Activated T-helper 17 cell treated with anti-CD3 and anti-CD28 coated beads, Interleukin-2, amount 50 U/mL, for 72 hours (primary cell): Measurements from ENCODE around the gene RPS6KB2. TPM values are rescaled to one million over a fixed set of nuclear protein-coding genes. Genes with fewer than 3 reads are reported as not detected.

Experiments used
- ATAC-seq: fragments of 150-1000 bp; cut with Tn5 transposase; replicated peaks from 2 replicates; pipeline ENCODE4 v1.10.0; 2021; ENCODE audit warnings: mild to moderate bottlenecking, moderate library complexity
- H3K27ac Mint-ChIP-seq: one replicate; pipeline ENCODE4 v1.8.0; 2022; ENCODE audit warnings: mixed read lengths
- H3K27me3 Mint-ChIP-seq: one replicate; pipeline ENCODE4 v1.8.0; 2022; ENCODE audit warnings: mixed read lengths
- H3K36me3 Mint-ChIP-seq: one replicate; pipeline ENCODE4 v1.8.0; 2022; ENCODE audit warnings: low read depth, mild to moderate bottlenecking, mixed read lengths
- H3K4me1 Mint-ChIP-seq: one replicate; pipeline ENCODE4 v1.8.0; 2022; ENCODE audit warnings: mixed read lengths
- H3K4me3 Mint-ChIP-seq: one replicate; pipeline ENCODE4 v1.8.0; 2022; ENCODE audit warnings: mild to moderate bottlenecking, mixed read lengths
- H3K9me3 Mint-ChIP-seq: one replicate; pipeline ENCODE4 v1.8.0; 2022; ENCODE audit warnings: mixed read lengths
- total RNA-seq, 2 donors: library from RNA; stranded (reverse); gene quantifications; one replicate each; pipeline ENCODE4 v1.2.3, GENCODE V29; 2022

The RPS6KB2 gene
- 10 to 100 TPM; 62.3 to 63.0 TPM for total RNA-seq

DNA sequence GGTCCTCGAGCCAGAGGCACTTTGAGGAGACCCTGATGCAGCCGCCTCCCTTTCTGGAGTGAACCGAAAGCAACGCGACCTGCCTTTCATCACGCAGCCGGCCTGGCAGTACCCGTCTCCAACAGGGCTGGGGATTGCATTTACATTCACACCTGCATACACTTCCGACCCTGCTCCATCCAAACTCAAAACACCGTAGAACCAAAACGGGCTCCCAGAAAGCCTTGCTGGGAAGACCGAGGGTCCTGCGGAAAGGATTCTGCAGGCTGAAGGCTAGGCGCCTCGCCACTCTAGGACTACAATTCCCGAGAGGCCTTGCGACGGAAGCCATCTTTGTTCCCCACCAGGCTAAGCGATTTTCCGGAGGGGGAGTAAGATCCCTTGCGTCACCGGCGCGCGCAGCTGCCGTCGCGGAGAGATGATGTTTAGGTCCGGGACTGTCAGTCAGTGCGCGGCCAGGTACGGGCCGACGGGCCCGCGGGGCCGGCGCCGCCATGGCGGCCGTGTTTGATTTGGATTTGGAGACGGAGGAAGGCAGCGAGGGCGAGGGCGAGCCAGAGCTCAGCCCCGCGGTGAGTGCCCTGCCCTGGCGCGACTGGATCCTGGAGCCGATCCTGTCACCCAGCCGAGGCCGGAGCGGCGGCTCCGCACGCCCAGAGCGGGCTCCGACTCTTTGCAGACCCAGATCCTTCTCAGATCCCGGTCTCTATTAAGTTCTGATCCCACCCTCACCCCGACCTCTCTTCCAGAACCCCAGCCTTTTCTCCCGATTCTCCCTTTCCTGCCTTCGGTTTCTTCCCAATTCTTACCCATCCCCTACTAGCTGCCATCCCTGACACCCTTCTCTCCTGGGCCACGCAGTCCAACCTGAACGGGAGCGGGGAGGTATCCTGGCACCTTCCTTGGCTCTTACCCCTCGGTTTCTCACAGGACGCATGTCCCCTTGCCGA, at the start of gene RPS6KB2:
Gene RPS6KB2, plus strand, starts transcription at position 443 of the 950 bp plus-strand sequence. Its CDS starts 52 bp downstream, at position 495.
- H3K4me1 Mint-ChIP-seq = peaks cover 7% of the 10 kb centered on the region
- peak; percentile 85 for ATAC-seq
- H3K36me3 Mint-ChIP-seq = peaks cover 53% of the 10 kb centered on the region
- no peaks in the 10 kb centered on the region for H3K9me3 Mint-ChIP-seq
- H3K27ac Mint-ChIP-seq = peak within 1 kb of the TSS; percentile 96
- no peaks in the 10 kb centered on the region for H3K27me3 Mint-ChIP-seq
- H3K4me3 Mint-ChIP-seq = peak within 1 kb of the TSS; percentile 92

DNA sequence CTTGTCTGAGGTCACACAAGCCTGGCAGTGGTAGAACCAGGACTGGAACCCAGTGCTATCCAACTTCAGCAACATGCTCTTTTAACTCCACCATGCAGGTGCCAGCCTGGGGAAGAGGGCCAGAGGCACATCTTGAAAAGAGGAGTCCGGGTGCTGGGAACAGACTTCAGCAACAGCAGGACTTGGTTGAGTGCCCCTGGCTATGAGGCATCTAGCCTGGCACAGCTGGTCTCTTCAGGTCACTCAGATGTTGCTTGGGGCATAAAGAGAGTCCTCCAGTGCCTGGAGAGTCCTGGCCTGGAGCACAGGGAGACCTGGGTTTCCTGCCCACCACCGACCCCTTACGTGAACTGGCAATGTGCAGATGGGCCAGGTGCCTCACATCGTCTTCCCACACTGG, 49.8 kb upstream of the RPS6KB2 start:
- H3K4me3 Mint-ChIP-seq = no peak overlapping the region
- no peaks in the 10 kb centered on the region for H3K9me3 Mint-ChIP-seq
- no peaks in the 10 kb centered on the region for H3K27me3 Mint-ChIP-seq
- H3K36me3 Mint-ChIP-seq = no peaks in the 10 kb centered on the region
- H3K27ac Mint-ChIP-seq = peak overlapping the region; percentile 7
- peaks cover 13% of the 10 kb centered on the region for H3K4me1 Mint-ChIP-seq
- no peak for ATAC-seq

DNA sequence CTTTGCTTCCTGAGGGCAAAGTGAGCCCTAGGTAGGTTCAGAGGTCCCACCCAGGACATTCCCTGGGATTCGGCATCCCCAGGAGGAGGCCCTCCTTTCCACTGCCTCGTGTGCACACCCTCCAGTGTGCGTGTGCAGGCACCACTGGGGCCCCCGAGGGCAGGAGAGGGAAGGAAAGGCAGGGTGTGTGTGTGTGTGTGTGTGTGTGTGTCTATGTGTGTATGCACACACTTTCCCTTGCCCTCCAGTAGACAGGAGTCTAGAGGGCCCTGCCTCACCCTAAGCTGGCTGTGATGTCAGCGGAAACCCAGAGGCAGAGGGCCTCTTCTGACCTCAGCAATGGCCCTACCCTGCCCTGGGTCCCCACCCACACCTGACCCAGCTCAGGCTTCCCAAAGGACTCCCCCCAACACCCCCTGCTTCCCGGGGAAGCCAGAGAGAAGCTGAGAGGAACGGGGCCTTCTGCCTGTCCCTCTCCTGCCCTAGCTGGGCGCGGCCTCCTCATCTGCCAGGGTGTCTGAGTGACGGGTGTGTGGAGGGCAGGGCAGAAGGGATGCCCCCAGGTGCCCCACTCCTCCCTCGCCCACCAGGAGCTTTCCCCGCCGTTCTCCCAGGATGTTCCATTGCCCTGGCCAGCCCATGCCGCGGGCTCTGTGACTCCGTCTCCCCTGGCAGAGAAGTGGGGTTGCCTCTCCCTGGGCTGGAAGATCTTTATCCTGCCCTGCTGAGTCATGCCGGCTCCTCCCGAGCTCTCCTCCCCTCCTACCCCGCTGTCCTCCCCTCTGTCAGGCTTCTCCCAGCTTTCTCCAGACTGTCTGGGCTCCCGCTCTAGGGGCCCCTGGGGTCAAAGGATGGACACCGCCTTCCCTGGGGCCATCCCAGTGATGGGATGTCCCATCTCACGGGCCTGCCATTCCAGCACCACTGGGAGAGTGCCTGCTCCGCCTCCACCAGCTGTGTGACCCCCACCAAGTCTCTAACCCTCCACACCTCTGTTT, 48.9 kb upstream of the RPS6KB2 start:
- Mint-ChIP-seq H3K27me3 (no peaks in the 10 kb centered on the region), H3K9me3 (no peaks in the 10 kb centered on the region), H3K27ac (peak overlapping the region; percentile 7), H3K4me3 (no peak overlapping the region), H3K4me1 (peaks cover 7% of the 10 kb centered on the region), H3K36me3 (no peaks in the 10 kb centered on the region)
- ATAC-seq = no peak

DNA sequence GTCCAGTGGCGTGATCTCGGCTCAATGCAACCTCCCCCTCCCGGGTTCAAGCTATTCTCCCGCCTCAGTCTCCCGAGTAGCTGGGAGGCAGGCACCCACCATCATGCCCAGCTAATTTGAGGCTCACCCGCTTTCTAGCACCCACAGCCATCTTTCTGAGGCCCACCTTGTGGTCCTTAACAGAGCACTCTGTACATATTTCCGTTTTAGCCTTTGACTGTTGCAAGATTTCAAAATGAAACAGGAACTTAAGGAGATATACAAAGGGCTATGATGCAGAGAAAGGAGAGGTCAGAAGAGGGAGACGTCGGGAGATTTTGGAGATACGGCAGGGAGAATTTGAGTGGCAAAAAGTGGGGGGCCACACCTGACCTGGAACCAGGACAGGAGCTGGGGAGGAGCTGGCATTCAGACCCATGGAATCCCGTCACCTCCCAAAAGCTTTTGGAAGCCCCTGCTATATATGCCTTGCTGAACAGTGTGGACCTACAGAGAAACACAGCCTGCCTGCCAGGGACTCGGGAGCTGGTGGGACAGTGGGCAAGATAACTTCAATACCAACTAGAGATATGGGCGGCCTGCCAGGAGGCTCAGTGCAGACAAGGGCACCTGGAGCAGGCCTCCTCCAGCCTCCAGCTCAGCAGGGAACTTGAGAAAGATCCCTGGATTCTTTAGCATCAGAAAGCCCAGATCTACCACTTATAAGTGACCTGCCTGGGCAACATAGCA, 46.9 kb upstream of the RPS6KB2 start:
- H3K27me3 Mint-ChIP-seq = no peaks in the 10 kb centered on the region
- H3K4me1 Mint-ChIP-seq = peaks cover 5% of the 10 kb centered on the region

DNA sequence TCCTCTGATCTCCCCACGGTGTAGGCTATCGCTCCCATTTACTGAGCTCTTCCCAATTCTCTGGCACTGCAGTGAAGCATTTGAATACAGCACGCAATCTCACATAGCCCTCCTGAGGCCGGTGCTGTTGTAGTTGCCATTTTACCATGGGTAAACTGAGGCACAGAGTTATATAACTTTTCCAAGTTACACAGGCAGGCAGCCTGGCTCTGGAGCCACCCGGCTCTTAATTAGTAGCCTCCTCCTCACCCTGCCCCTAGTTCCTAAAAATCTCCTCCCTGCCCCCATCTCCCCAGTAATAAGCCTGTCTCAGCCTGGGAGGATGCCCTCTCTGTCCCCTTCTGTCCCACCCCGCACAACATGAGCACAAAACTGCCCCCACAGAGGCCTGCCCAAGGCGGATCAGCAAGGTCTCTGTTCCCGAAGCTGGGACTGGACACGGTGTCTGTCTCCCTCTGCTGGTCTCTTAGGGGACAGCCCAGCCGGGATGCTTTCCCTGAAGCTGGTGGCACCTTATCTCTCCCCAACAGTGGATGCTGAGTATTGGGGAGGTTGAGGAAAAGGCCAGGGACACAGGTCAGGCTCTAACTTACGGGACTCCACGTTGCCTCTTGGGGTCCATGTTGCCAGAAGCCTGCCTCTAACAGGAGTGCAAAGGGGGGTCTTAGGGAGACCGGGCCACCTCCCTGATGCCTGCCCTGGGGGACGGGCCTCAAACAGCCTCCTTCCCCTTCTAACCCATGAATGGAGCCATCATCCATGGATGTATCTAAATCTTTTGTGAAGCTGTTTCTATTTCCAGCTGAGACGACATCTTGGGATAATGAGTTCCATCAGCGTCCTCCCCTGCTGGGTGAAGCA, 45.8 kb upstream of the RPS6KB2 start:
- peak overlapping the region; percentile 6 for H3K27ac Mint-ChIP-seq
- no peaks in the 10 kb centered on the region for H3K9me3 Mint-ChIP-seq
- no peak overlapping the region for H3K4me3 Mint-ChIP-seq
- ATAC-seq = peak; percentile 97
- H3K36me3 Mint-ChIP-seq = no peaks in the 10 kb centered on the region
- no peaks in the 10 kb centered on the region for H3K27me3 Mint-ChIP-seq
- peaks cover 5% of the 10 kb centered on the region for H3K4me1 Mint-ChIP-seq

More for the DNA sequence above, 46.9 kb upstream of the RPS6KB2 start:
- no peak for ATAC-seq
- H3K36me3 Mint-ChIP-seq = no peaks in the 10 kb centered on the region
- H3K9me3 Mint-ChIP-seq = no peaks in the 10 kb centered on the region
- no peak overlapping the region for H3K27ac Mint-ChIP-seq
- H3K4me3 Mint-ChIP-seq = no peak overlapping the region

DNA sequence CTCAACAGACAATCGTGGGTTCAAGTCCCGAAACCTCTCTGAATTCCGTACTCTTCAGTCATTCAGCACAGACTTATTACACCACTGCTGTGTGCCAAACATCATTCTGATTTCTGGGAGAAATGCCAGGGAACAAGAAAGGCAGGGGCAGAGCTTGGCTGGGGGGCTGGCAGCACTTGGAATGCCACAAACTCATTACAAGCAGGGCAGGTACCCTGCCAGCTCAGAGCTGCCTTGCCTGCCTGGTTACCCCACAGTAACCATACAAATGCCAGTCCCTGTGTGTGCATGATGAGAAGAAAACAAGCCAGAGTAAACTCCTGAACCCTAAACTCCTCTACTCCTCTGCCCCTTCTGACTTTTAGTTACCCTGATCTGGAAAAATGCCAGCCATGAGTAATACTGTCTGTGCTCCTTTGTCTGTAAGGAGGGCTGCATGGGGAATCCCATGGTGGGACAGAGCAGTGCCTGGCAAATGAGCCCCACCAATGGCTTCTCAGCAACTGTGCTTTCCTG, 43.4 kb upstream of the RPS6KB2 start:
- no peak overlapping the region for H3K4me3 Mint-ChIP-seq
- H3K9me3 Mint-ChIP-seq = no peaks in the 10 kb centered on the region
- ATAC-seq = no peak
- H3K27ac Mint-ChIP-seq = no peak overlapping the region
- H3K4me1 Mint-ChIP-seq = peaks cover 15% of the 10 kb centered on the region
- no peaks in the 10 kb centered on the region for H3K27me3 Mint-ChIP-seq
- no peaks in the 10 kb centered on the region for H3K36me3 Mint-ChIP-seq

DNA sequence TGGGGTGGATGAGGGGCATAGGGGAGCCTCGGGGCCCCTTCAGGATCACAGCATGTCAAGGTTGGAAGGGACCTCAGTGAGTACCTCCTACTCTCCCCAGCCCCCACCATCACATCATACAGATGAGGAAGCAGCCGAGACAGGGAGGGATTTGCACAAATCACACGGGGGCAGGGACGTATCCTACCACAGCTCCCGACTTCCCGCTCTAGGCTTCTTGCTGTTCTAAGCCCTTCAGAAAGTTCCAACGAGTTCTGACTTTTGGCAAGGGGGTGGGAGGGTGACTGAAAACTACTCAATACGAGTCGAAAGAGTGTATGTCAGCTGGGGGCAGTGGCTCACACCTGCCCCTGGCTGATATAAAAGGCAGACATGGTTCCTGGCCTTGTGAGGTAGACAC, 41.2 kb upstream of the RPS6KB2 start:
- H3K36me3 Mint-ChIP-seq = no peaks in the 10 kb centered on the region
- peaks cover 15% of the 10 kb centered on the region for H3K4me1 Mint-ChIP-seq
- H3K4me3 Mint-ChIP-seq = no peak overlapping the region
- no peaks in the 10 kb centered on the region for H3K9me3 Mint-ChIP-seq
- no peak for ATAC-seq
- H3K27me3 Mint-ChIP-seq = no peaks in the 10 kb centered on the region
- no peak overlapping the region for H3K27ac Mint-ChIP-seq

DNA sequence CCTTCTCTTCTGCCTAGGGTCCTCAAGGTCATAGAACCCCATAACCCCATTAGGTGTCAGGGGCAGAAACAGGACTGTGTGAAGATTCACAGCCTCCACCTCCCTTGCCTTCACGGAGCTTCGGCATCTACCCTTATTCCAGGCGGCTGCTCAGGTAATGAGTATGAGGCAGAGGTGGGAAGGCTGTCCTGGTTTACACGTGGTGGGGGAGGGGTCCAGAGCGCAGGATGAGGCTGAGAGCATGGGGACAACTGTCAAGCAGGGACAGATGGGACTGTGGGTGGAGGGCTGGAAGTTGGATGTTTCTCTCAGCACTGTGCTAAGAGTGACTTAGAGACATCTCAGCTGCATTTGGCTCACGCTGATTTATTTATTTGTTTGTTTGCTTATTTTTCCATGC, 40.8 kb upstream of the RPS6KB2 start:
- Mint-ChIP-seq H3K27ac (no peak overlapping the region), H3K4me3 (no peak overlapping the region), H3K27me3 (no peaks in the 10 kb centered on the region), H3K4me1 (peaks cover 13% of the 10 kb centered on the region), H3K9me3 (no peaks in the 10 kb centered on the region), H3K36me3 (peaks cover 4% of the 10 kb centered on the region)
- no peak for ATAC-seq

DNA sequence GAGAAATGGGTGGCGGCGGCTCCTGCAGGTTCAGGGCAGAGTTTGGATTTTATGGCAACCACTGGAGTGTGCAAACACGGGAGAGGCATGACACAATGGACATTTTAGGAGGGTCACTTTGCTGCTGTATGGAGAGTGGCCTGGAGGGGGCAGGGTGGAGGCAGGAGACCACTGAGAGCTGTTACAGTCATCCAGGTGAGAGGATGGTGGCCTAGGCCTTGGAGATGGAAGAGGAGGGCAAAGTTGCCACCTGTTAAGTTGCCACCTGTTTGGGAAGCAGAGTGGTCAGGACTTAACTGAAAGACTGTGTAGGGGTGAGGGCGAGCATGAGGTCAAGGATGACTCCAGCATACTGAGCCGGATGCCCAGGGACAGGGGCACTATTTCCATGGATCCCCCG, 38.8 kb upstream of the RPS6KB2 start:
- ATAC-seq = peak; percentile 58
- Mint-ChIP-seq H3K4me3 (peak overlapping the region; percentile 70), H3K9me3 (no peaks in the 10 kb centered on the region), H3K27me3 (no peaks in the 10 kb centered on the region), H3K27ac (peak overlapping the region; percentile 74), H3K36me3 (peaks cover 18% of the 10 kb centered on the region), H3K4me1 (peaks cover 15% of the 10 kb centered on the region)

DNA sequence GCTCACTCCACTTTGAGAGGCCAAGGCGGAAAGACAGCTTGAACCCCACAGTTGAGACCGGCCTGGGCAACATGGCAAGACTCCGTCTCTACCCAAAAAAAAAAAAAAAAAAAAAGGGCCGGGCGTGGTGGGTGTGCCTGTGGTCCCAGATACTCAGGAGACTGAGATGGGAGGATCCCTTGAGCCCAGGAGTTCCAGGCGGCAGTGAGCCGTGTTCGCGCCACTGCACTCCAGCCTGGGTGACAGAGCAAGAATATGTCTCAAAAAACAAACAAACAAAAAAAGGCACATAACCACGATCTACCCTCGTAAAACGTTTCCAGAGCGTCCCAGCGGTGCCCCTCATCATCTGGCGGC, 37.4 kb upstream of the RPS6KB2 start:
- Mint-ChIP-seq H3K4me3 (peak overlapping the region; percentile 89), H3K27me3 (no peaks in the 10 kb centered on the region), H3K27ac (peak overlapping the region; percentile 88), H3K36me3 (peaks cover 27% of the 10 kb centered on the region), H3K9me3 (no peaks in the 10 kb centered on the region), H3K4me1 (peaks cover 15% of the 10 kb centered on the region)
- ATAC-seq = no peak

DNA sequence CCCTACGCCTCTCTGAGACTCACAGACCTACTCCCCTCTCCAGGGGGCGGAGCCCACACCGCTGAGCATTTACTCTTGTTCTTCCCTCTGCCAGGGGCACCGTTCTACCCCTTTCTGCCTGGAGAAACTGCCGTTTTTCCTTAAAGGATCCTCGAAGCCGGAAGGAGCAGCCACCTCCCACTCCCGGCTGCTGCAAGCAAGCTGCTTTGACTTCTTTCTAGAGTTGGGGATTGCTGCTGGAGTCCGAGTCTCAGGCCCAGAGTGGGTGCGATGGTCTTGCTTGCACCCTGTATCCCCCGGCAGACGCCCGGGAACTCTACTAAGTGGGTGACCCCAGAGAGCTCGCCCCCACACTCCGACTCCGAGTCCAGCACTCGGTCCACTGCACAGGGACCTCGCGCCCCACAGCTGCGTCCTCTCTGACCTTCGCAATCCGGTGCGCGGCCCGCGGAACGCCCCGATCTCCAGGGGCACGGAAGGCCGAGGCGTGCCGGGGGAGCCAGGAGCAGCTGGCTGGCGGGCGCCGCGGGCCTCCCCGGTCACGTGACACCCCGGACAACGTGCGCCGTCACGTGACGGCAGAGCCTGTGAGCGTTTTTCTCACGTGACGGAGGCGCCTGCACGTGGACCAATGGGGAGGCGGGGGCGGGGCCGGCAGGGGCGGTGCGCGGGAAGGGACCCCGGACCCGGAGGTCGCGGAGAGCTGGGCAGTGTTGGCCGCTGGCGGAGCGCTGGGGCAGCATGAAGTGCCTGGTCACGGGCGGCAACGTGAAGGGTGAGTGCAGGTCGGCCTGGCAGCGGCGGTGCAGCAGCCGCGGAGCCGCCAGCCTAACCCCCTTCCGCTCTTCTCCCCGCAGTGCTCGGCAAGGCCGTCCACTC, 36.8 kb upstream of the RPS6KB2 start, which contains the start of gene RAD9A:
Gene RAD9A, plus strand, starts transcription at position 683 of the 879 bp plus-strand sequence. Its CDS starts 59 bp downstream, at position 742.
- Mint-ChIP-seq H3K9me3 (no peaks in the 10 kb centered on the region), H3K4me3 (peak within 1 kb of the TSS; percentile 89)
- peak; percentile 83 for ATAC-seq

DNA sequence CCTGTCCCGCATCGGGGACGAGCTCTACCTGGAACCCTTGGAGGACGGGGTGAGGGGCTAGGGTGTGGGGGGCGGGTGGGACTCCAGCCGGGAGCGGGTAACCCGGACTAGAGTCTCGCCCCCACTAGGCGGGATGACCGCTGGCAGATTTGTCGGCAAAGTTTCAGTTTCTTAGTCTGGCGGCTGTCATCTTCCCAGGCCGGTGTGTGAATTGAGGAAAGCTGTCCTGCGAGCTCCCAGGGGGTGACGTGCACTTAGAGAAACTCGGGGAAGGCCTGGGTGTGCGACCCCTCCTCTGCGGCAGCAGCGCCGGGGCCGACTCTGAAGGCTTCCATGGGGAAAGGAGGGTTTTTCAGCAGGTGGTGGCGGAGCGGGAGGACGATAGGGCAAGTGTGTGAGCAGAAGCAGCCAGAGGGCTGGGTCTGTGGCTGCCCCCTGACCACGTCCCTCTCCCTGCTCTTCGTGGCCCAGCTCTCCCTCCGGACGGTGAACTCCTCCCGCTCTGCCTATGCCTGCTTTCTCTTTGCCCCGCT, 36.0 kb upstream of the RPS6KB2 start:
- peaks cover 19% of the 10 kb centered on the region for H3K4me1 Mint-ChIP-seq
- peaks cover 40% of the 10 kb centered on the region for H3K36me3 Mint-ChIP-seq
- H3K9me3 Mint-ChIP-seq = no peaks in the 10 kb centered on the region
- ATAC-seq = peak; percentile 23
- H3K27ac Mint-ChIP-seq = peak overlapping the region; percentile 86
- H3K4me3 Mint-ChIP-seq = peak overlapping the region; percentile 89
- H3K27me3 Mint-ChIP-seq = no peaks in the 10 kb centered on the region

More for the DNA sequence above, 36.8 kb upstream of the RPS6KB2 start, which contains the start of gene RAD9A:
- Mint-ChIP-seq H3K27me3 (no peaks in the 10 kb centered on the region), H3K27ac (peak within 1 kb of the TSS; percentile 88), H3K4me1 (peaks cover 15% of the 10 kb centered on the region), H3K36me3 (peaks cover 33% of the 10 kb centered on the region)
